ENCODE measurements around the gene CD34. TPM values are rescaled to one million over a fixed set of nuclear protein-coding genes. Genes with fewer than 3 reads are reported as not detected.

The CD34 gene
- total RNA-seq, 2 donors from 2014 or later: 3.1 to 8.4 TPM

DNA sequence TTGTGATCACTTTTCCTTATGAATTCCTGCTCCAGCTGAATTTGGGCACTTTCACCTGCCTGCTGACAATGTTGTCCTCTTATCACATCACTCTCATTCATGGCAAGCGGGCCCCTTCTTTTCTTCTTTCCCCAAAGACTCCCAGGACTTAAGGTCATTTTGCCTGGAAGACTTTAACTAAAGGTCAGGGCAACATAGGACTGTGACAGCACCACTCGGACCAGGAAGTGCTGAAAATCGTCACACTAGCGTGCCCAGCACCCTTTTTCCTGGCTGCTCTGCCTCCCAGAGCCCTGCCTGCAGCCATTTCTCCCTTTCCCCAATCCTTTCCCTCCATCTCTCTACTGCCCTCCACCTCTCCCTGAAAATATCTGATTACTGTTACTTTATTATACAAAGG lies 35.4 kb downstream of the CD34 start:
- intact Hi-C loops (cut with DNase I): no loop called here
- TF ChIP-seq, protein P1, sequence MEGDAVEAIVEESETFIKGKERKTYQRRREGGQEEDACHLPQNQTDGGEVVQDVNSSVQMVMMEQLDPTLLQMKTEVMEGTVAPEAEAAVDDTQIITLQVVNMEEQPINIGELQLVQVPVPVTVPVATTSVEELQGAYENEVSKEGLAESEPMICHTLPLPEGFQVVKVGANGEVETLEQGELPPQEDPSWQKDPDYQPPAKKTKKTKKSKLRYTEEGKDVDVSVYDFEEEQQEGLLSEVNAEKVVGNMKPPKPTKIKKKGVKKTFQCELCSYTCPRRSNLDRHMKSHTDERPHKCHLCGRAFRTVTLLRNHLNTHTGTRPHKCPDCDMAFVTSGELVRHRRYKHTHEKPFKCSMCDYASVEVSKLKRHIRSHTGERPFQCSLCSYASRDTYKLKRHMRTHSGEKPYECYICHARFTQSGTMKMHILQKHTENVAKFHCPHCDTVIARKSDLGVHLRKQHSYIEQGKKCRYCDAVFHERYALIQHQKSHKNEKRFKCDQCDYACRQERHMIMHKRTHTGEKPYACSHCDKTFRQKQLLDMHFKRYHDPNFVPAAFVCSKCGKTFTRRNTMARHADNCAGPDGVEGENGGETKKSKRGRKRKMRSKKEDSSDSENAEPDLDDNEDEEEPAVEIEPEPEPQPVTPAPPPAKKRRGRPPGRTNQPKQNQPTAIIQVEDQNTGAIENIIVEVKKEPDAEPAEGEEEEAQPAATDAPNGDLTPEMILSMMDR (IDR thresholded peaks at IDR 0.05): no peak
- Histone ChIP-seq H3K4me3 (no peak overlapping the region), H3K9me3 (no peaks in the 10 kb centered on the region), H3K27me3 (no peaks in the 10 kb centered on the region), H3K27ac (no peak overlapping the region), H3K9ac (ENCODE audit: low read depth in 2 of 2, low read length in 2 of 2) (no peak overlapping the region), H3K4me1 (no peaks in the 10 kb centered on the region), H3K36me3 (no peaks in the 10 kb centered on the region)
- no peak for DNase-seq

DNA sequence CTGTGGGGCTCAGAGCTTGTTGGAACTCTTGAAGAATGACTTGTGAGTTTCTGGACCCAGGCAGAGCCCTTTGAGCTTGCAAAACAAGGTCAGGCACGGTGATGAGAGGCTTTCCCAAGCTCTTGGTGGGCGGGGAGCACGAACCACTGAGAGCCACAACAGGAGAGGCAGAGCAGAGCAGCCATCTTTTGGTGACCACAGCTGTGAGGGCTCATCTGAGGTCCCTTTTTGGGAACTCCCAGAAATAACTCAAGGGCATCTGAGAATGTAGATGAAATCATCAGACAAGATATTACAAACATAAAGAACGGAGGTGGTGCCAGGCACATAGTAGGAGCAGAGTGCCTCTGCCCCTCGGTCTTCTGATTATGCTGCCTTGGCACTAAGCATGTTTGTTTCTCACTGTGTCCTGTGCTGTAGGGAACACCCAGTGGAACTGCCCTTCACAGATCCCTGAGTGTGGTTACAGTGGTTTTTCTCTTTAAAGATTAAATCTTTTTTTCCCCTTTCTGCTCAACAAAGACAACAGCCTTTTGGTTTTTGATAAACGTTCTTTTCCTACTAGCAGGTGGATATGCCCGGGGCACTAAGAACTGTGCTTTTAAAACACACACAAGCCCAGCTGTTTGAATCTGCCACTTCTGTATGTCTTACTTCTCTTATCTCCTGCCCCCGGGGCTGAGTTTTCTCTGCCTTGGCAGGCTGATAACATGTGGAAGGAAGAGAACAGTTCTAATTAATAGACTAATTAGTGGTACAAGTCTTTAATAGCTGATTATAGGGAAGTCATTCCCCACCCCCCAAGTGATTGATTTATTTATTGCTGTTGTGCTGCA lies 37.7 kb downstream of the CD34 start:
- Histone ChIP-seq H3K4me3 (no peak overlapping the region), H3K27ac (no peak overlapping the region), H3K27me3 (no peaks in the 10 kb centered on the region), H3K36me3 (no peaks in the 10 kb centered on the region), H3K9ac (ENCODE audit: low read depth in 2 of 2, low read length in 2 of 2) (no peak overlapping the region), H3K9me3 (no peaks in the 10 kb centered on the region), H3K4me1 (peaks cover 4% of the 10 kb centered on the region)
- TF ChIP-seq, protein P1 (IDR thresholded peaks at IDR 0.05): no peak
- intact Hi-C loops (cut with DNase I): no loop called here
- no peak for DNase-seq

DNA sequence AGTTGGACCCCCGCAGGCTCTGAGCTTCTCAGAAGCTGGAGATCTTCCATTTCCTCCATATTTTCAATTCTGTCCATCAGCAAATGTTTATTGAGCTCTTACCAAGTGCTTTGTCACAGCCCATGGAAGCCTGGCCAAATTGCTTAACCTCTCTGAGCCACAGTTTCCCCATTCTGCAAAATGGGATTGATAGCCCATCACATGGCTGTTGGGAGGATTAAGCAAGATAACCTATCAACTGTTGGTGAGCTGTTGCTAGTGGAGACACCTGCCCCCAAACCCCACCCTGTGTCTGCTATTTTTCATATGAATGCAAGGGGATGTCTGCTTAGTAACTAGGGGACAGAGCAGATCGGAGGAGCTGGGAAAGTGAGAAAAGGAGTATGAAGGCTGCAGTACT lies 38.3 kb downstream of the CD34 start:
- intact Hi-C loops (cut with DNase I): no loop called here
- no peak overlapping the region for H3K9ac ChIP-seq (ENCODE audit: low read depth in 2 of 2, low read length in 2 of 2)
- no peaks in the 10 kb centered on the region for H3K27me3 ChIP-seq
- TF ChIP-seq, protein P1 (IDR thresholded peaks at IDR 0.05): no peak
- no peaks in the 10 kb centered on the region for H3K9me3 ChIP-seq
- H3K36me3 ChIP-seq: no peaks in the 10 kb centered on the region
- H3K4me3 ChIP-seq: no peak overlapping the region
- H3K27ac ChIP-seq: no peak overlapping the region
- H3K4me1 ChIP-seq: peaks cover 4% of the 10 kb centered on the region
- DNase-seq: no peak

DNA sequence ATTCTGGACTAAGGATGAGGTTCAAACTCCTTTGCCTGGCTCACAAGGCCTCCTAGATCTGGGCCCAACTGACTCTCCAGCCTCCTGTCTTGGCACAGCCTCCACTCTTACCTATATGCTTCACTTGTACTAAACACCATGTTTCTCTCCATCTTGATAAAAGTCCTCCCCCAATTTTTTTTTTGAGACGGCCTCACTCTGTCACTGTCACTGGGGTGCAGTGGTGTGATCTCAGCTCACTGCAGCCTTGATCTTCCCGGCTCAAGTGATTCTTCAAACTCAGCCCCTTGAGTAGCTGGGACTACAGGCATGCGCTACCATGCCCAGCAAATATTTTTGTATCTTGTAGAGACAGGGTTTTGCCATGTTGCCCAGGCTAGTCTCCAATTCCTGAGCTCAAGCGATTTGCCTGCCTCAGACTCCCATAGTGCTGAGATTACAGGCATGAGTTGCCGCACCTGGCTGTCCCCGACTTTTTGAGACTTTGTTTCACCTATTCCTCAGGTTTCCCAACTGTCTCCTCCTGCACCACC lies 39.7 kb downstream of the CD34 start:
- Histone ChIP-seq H3K9ac (ENCODE audit: low read depth in 2 of 2, low read length in 2 of 2) (no peak overlapping the region), H3K27me3 (no peaks in the 10 kb centered on the region), H3K4me3 (no peak overlapping the region), H3K27ac (no peak overlapping the region), H3K4me1 (peaks cover 4% of the 10 kb centered on the region), H3K9me3 (no peaks in the 10 kb centered on the region), H3K36me3 (no peaks in the 10 kb centered on the region)
- TF ChIP-seq, protein P1 (IDR thresholded peaks at IDR 0.05): no peak
- intact Hi-C loops (cut with DNase I): no loop called here
- no peak for DNase-seq

DNA sequence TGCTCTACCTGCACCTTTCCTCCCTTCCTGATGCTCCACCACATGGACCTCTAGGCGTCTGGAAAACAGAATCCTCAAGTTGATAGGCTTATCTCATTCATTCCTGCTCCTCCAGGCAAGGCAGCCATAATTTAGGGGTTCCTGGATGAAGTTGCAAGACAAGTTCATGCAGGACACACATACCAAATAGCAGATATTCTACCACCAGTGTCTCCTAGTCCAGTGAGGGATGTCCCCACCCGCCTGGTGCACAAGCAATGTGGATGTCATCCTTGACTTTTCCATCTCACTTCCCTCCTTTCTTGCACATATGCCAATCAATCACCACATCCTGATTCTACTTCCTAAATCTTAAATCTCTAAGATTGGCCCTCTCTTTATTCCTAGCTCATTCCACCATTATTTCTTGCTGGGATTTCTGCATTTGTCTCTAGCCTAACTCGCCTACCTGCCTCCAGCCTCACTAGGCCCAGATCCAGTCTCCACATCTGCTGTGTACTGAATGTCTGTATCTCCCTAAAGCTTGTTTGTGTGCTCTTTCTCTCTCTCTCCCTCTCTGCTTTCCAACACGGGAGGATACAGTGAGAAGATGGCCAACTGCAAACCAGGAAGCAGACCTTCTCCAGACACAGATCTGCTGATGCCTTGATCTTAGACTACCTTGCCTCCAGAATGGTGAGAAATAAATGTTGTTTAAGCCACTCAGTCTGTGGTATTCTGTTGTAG lies 40.5 kb downstream of the CD34 start:
- DNase-seq: no peak
- Histone ChIP-seq H3K9ac (ENCODE audit: low read depth in 2 of 2, low read length in 2 of 2) (no peak overlapping the region), H3K27ac (peak overlapping the region; percentile 89), H3K4me3 (no peak overlapping the region), H3K9me3 (no peaks in the 10 kb centered on the region), H3K27me3 (no peaks in the 10 kb centered on the region), H3K4me1 (peaks cover 4% of the 10 kb centered on the region), H3K36me3 (no peaks in the 10 kb centered on the region)
- TF ChIP-seq, protein P1 (IDR thresholded peaks at IDR 0.05): no peak
- intact Hi-C loops (cut with DNase I): no loop called here

Data from colonic mucosa (tissue), 4 donors.